OCI-LY1 (cell line): Measurements from ENCODE around the gene CSRP1.

Source experiments
- H2AFZ ChIP-seq: fragments of 200-600 bp; sonication (generic), shearing (Covaris generic); 2 replicates; pipeline ENCODE4 v1.6.0; 2014; ENCODE audit warnings: antibody characterized with exemption, mild to moderate bottlenecking, low read length
- H3F3A ChIP-seq: fragments of 200-600 bp; sonication (generic), shearing (Covaris generic); 2 replicates; pipeline ENCODE4 v1.6.0; 2014; ENCODE audit warnings: mild to moderate bottlenecking, antibody characterized with exemption, low read length, moderate library complexity; ENCODE audit not compliant: insufficient read depth
- H3K27ac ChIP-seq: fragments of 200-600 bp; sonication (generic); 2 replicates; pipeline ENCODE4 v1.5.1; 2014; ENCODE audit warnings: low read length, mixed run types, mild to moderate bottlenecking, low read depth; ENCODE audit not compliant: poor library complexity, severe bottlenecking
- H3K27me3 ChIP-seq: fragments of 200-600 bp; sonication (generic); 2 replicates; pipeline ENCODE4 v1.6.0; 2014; ENCODE audit warnings: antibody characterized with exemption, mild to moderate bottlenecking, low read length, moderate library complexity; ENCODE audit not compliant: insufficient read depth
- H3K36me3 ChIP-seq: fragments of 200-600 bp; sonication (generic); 2 replicates; pipeline ENCODE4 v1.6.1; 2014; ENCODE audit warnings: mild to moderate bottlenecking, antibody characterized with exemption, low read length, moderate library complexity, mixed read lengths; ENCODE audit not compliant: insufficient read depth
- H3K4me1 ChIP-seq: fragments of 200-600 bp; sonication (generic); 2 replicates; pipeline ENCODE4 v1.5.1; 2014; ENCODE audit warnings: mild to moderate bottlenecking, low read length, moderate library complexity; ENCODE audit not compliant: insufficient read depth, severe bottlenecking
- H3K4me2 ChIP-seq: fragments of 200-600 bp; sonication (generic), shearing (Covaris generic); 2 replicates; pipeline ENCODE4 v1.6.1; 2014; ENCODE audit warnings: low read length
- H3K4me3 ChIP-seq: fragments of 200-600 bp; sonication (generic); 2 replicates; pipeline ENCODE4 v1.5.1; 2014; ENCODE audit warnings: low read length, low read depth, mild to moderate bottlenecking, mixed read lengths; ENCODE audit not compliant: poor library complexity, severe bottlenecking
- H3K79me2 ChIP-seq: fragments of 200-600 bp; shearing (Covaris generic); 2 replicates; pipeline ENCODE4 v1.6.1; 2016; ENCODE audit warnings: mixed run types, low read length, mixed read lengths; ENCODE audit not compliant: insufficient read depth
- H3K9ac ChIP-seq: fragments of 200-600 bp; sonication (generic), shearing (Covaris generic); 2 replicates; pipeline ENCODE4 v1.6.1; 2014; ENCODE audit warnings: mild to moderate bottlenecking, low read length, mixed read lengths
- H3K9me2 ChIP-seq: fragments of 200-600 bp; sonication (generic), shearing (Covaris generic); 2 replicates; pipeline ENCODE4 v1.6.1; 2014; ENCODE audit warnings: low read depth, mild to moderate bottlenecking, low read length, mixed read lengths
- H3K9me3 ChIP-seq: fragments of 200-600 bp; shearing (Covaris generic); 2 replicates; pipeline ENCODE4 v1.6.1; 2014; ENCODE audit warnings: low read length, mixed read lengths
- H4K20me1 ChIP-seq: fragments of 200-600 bp; sonication (generic), shearing (Covaris generic); 2 replicates; pipeline ENCODE4 v1.6.0; 2016; ENCODE audit warnings: mild to moderate bottlenecking, low read length; ENCODE audit not compliant: insufficient read depth
- EZH2 ChIP-seq: fragments of 200-600 bp; sonication (generic), shearing (Covaris generic); IDR thresholded peaks from 2 replicates; pipeline ENCODE4 v1.8.0; 2017; ENCODE audit warnings: borderline replicate concordance, mixed run types, mild to moderate bottlenecking, antibody characterized with exemption, low read length, moderate library complexity, mixed read lengths
- TF ChIP-seq, protein P1 (sequence below): fragments of 200-600 bp; sonication (generic), shearing (Covaris generic); IDR thresholded peaks from 2 replicates; pipeline ENCODE4 v1.5.1; 2017; ENCODE audit warnings: mild to moderate bottlenecking, antibody characterized with exemption, low read length, moderate library complexity, mixed read lengths

Gene CSRP1

GRCh38 chr1:201481761-201482493 is 25.0 kb downstream of the CSRP1 start:
- Histone ChIP-seq H2AFZ (no peak overlapping the region), H3K79me2 (no peaks in the 10 kb centered on the region), H3K36me3 (no peaks in the 10 kb centered on the region), H3K27ac (no peak overlapping the region), H3K27me3 (0 out of 2 replicates have a peak, but pooled peaks cover 4% of the 10 kb centered on the region), H3K9me3 (no peaks in the 10 kb centered on the region), H3K9me2 (no peaks in the 10 kb centered on the region), H3K9ac (peak overlapping the region; percentile 52; the same call in 1 of the 2 replicates), H3K4me1 (peaks cover 24% of the 10 kb centered on the region), H4K20me1 (no peaks in the 10 kb centered on the region), H3K4me3 (peak overlapping the region; percentile 24), H3K4me2 (peak overlapping the region; percentile 73), H3F3A (no peaks in the 10 kb centered on the region)
- no peak for TF ChIP-seq EZH2
- TF ChIP-seq, protein P1, sequence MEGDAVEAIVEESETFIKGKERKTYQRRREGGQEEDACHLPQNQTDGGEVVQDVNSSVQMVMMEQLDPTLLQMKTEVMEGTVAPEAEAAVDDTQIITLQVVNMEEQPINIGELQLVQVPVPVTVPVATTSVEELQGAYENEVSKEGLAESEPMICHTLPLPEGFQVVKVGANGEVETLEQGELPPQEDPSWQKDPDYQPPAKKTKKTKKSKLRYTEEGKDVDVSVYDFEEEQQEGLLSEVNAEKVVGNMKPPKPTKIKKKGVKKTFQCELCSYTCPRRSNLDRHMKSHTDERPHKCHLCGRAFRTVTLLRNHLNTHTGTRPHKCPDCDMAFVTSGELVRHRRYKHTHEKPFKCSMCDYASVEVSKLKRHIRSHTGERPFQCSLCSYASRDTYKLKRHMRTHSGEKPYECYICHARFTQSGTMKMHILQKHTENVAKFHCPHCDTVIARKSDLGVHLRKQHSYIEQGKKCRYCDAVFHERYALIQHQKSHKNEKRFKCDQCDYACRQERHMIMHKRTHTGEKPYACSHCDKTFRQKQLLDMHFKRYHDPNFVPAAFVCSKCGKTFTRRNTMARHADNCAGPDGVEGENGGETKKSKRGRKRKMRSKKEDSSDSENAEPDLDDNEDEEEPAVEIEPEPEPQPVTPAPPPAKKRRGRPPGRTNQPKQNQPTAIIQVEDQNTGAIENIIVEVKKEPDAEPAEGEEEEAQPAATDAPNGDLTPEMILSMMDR = peak; percentile 91

GRCh38 chr1:201481004-201481380 is 25.9 kb downstream of the CSRP1 start:
- H3K27ac ChIP-seq = no peak overlapping the region
- TF ChIP-seq EZH2 = no peak
- TF ChIP-seq, protein P1 = no peak
- no peaks in the 10 kb centered on the region for H3F3A ChIP-seq
- no peaks in the 10 kb centered on the region for H3K9me2 ChIP-seq
- peak overlapping the region; percentile 73 for H3K4me2 ChIP-seq
- no peaks in the 10 kb centered on the region for H3K9me3 ChIP-seq
- 0 out of 2 replicates have a peak, but pooled peaks cover 4% of the 10 kb centered on the region for H3K27me3 ChIP-seq
- H3K4me3 ChIP-seq = peak overlapping the region; percentile 55
- H3K4me1 ChIP-seq = peaks cover 24% of the 10 kb centered on the region
- H3K79me2 ChIP-seq = no peaks in the 10 kb centered on the region
- H4K20me1 ChIP-seq = no peaks in the 10 kb centered on the region
- H2AFZ ChIP-seq = no peak overlapping the region
- H3K36me3 ChIP-seq = no peaks in the 10 kb centered on the region
- peak overlapping the region; percentile 21; the same call in 1 of the 2 replicates for H3K9ac ChIP-seq

DNA sequence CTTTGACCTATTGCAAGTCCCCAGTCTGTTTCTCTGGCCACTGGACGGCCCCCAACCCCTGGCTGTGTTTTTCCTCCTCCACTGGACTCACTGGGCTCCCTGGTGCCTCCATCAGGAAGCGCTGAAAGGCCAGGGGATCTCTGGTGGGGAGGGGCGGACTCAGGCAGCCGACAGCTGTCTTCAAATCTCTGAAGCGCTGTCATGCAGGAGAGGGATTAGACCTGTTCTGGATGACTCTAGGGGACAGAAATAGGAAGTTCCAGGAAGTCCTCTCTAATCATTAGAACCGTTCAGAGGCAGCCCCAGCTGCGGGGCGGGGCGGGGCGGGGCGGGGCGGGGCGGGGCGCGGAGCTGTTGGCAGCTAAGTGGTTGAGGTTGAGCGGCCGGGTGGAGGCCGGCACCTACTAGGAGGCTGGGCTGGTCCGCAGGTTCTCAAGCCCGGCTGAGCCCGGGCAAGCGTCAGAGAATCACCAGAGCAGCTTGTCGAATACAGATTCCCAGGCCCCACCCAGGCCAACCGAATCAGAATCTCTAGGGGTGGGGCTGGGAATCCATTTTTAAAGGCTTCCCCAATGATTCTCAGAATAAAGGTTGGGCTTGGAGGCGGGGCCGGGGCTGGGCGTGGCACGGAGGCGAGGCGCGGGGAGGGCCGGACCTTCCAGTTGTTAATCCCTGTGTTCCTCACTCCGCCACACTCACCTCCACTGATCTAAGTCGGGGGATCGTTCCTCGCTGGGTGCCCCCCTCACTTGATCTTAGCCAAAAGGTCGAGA is 26.5 kb downstream of the CSRP1 start:
- peak overlapping the region; percentile 55 for H3K4me3 ChIP-seq
- no peaks in the 10 kb centered on the region for H3F3A ChIP-seq
- H3K36me3 ChIP-seq = no peaks in the 10 kb centered on the region
- H3K9me3 ChIP-seq = no peaks in the 10 kb centered on the region
- peaks cover 24% of the 10 kb centered on the region for H3K4me1 ChIP-seq
- no peaks in the 10 kb centered on the region for H3K79me2 ChIP-seq
- no peaks in the 10 kb centered on the region for H3K9me2 ChIP-seq
- H3K9ac ChIP-seq = peak overlapping the region; percentile 21; the same call in 1 of the 2 replicates
- H3K27me3 ChIP-seq = 0 out of 2 replicates have a peak, but pooled peaks cover 4% of the 10 kb centered on the region
- H2AFZ ChIP-seq = no peak overlapping the region; the same call in 1 of the 2 replicates
- peak overlapping the region; percentile 73 for H3K4me2 ChIP-seq
- no peak overlapping the region for H3K27ac ChIP-seq
- no peaks in the 10 kb centered on the region for H4K20me1 ChIP-seq
- TF ChIP-seq, protein P1 = no peak
- TF ChIP-seq EZH2 = no peak
